Gastrocnemius medialis (tissue), 4 donors: Measurements from ENCODE around the gene WDFY2.

Source experiments
- POLR2A ChIP-seq, 2 donors: fragments of 450-650 bp; IDR thresholded peaks; one replicate each; pipeline ENCODE4 v1.6.1; 2017; ENCODE audit warnings: antibody characterized with exemption in 2 of 2, mild to moderate bottlenecking in 2 of 2, moderate library complexity in 2 of 2
- TF ChIP-seq, protein P1 (sequence below), 5 experiments: fragments of 450-650 bp in 3 of 5; fragments of 200-600 bp in 2 of 5; sonication (generic) in 2 of 5; IDR thresholded peaks in 4 of 5; conservative IDR thresholded peaks in 1 of 5; 1 replicate in 4 of 5; 2 replicates in 1 of 5; pipeline ENCODE4 v1.5.1; 2016 to 2019; ENCODE audit warnings: antibody characterized with exemption in 5 of 5, mild to moderate bottlenecking in 3 of 5, moderate library complexity in 3 of 5

- TF ChIP-seq, protein P1, sequence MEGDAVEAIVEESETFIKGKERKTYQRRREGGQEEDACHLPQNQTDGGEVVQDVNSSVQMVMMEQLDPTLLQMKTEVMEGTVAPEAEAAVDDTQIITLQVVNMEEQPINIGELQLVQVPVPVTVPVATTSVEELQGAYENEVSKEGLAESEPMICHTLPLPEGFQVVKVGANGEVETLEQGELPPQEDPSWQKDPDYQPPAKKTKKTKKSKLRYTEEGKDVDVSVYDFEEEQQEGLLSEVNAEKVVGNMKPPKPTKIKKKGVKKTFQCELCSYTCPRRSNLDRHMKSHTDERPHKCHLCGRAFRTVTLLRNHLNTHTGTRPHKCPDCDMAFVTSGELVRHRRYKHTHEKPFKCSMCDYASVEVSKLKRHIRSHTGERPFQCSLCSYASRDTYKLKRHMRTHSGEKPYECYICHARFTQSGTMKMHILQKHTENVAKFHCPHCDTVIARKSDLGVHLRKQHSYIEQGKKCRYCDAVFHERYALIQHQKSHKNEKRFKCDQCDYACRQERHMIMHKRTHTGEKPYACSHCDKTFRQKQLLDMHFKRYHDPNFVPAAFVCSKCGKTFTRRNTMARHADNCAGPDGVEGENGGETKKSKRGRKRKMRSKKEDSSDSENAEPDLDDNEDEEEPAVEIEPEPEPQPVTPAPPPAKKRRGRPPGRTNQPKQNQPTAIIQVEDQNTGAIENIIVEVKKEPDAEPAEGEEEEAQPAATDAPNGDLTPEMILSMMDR (IDR thresholded peaks at IDR 0.05 in 4 of 5, conservative IDR thresholded peaks at IDR 0.05 in 1 of 5) = no peak
- no peak for TF ChIP-seq POLR2A (IDR thresholded peaks at IDR 0.05)
Observed at GRCh38 chr13:51682686-51683085, 98.4 kb downstream of the WDFY2 start.
